Fibroblast of the aortic adventitia (primary cell): ENCODE measurements around the gene THOC1. TPM values are rescaled to one million over a fixed set of nuclear protein-coding genes. Genes with fewer than 3 reads are reported as not detected.
A peak's percentile ranks its signal among the peaks of the same experiment; 100 is the strongest.

Source experiments
- DNase-seq: peaks from one replicate; pipeline ENCODE4 v3.0.0-alpha.2; 2010; ENCODE audit warnings: low read depth
- H3K4me3 ChIP-seq: 2 replicates; pipeline ENCODE4 v1.5.1; 2011; ENCODE audit warnings: low read depth, mild to moderate bottlenecking, control low read depth, low read length, moderate library complexity
- total RNA-seq: library from RNA; depleted of rRNA; stranded (reverse); fragments of >200 nt; gene quantifications from 2 replicates; pipeline ENCODE4 v1.2.3, GENCODE V29; 2012; ENCODE audit warnings: low replicate concordance
- TF ChIP-seq, protein P1 (sequence below): IDR thresholded peaks from 2 replicates; pipeline ENCODE4 v1.5.1; 2011; ENCODE audit warnings: mild to moderate bottlenecking, low read length, control low read depth, inconsistent platforms; ENCODE audit not compliant: insufficient read depth

Gene THOC1
- total RNA-seq, 1 donor: 55.4 TPM

GRCh38 chr18:261398-262073 lies 6.3 kb downstream of the THOC1 start:
- TF ChIP-seq, protein P1, sequence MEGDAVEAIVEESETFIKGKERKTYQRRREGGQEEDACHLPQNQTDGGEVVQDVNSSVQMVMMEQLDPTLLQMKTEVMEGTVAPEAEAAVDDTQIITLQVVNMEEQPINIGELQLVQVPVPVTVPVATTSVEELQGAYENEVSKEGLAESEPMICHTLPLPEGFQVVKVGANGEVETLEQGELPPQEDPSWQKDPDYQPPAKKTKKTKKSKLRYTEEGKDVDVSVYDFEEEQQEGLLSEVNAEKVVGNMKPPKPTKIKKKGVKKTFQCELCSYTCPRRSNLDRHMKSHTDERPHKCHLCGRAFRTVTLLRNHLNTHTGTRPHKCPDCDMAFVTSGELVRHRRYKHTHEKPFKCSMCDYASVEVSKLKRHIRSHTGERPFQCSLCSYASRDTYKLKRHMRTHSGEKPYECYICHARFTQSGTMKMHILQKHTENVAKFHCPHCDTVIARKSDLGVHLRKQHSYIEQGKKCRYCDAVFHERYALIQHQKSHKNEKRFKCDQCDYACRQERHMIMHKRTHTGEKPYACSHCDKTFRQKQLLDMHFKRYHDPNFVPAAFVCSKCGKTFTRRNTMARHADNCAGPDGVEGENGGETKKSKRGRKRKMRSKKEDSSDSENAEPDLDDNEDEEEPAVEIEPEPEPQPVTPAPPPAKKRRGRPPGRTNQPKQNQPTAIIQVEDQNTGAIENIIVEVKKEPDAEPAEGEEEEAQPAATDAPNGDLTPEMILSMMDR: no peak
- peak; percentile 56 for DNase-seq

DNA sequence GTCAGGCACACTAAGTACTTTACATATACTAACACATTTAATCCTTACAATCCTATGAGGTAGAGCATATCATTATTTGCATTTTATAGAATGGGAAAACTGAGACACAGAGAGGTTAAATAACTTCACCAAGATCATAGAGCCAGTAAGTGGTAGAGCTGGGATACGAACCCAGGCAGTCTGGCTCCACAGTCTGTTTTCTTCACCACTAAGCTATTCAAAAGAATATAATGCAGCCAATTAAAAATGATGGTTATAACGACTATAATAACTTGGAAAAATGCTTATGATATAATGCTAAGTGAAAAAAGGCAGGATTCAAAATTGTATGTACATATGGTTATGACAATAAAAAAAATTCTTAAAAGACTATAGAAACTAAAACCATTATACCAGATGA lies 7.3 kb downstream of the THOC1 start:
- TF ChIP-seq, protein P1: no peak
- no peak for DNase-seq
- no peak overlapping the region for H3K4me3 ChIP-seq

More at GRCh38 chr18:261398-262073, 6.3 kb downstream of the THOC1 start:
- H3K4me3 ChIP-seq: no peak overlapping the region

DNA sequence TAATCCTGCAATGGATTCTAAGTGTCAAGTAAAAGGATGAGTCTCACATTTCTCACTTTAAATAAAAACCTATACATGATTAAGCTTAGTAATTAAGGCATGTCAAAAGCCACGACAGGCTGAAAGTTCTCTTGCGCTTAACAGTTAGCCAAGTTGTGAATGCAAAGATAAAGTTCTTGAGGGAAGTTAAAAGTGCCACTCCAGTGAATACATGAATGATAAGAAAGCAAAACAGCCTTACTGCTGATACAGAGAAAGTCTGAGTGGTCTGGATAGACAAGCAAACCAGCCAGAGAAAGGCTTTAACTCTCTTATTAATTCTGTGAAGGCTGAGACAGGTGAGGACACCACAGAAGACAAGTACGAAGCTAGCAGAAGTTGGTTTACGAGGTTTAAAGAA lies 12.7 kb downstream of the THOC1 start:
- TF ChIP-seq, protein P1: no peak
- no peak overlapping the region for H3K4me3 ChIP-seq

DNA sequence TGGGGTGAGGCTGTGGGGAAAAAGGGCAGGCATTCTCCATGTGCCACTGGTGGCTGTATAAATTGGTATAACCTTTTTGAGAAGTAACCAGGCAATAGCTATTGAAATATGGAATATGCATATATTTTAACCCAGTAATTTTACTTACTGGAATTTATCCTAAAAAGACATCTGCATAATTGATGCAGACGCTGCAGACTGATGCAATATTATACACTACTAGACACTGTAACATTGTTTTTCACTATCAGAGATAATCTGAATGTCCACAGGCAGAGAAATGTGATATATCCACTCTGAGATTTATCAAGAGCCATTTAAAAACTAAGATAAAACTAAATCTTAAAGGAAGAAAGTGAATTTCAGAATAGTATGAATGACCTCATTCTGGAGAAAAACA lies 14.7 kb downstream of the THOC1 start:
- DNase-seq: no peak
- TF ChIP-seq, protein P1: no peak
- H3K4me3 ChIP-seq: no peak overlapping the region

More for the DNA sequence above, 12.7 kb downstream of the THOC1 start:
- no peak for DNase-seq

GRCh38 chr18:251572-251971 lies 16.3 kb downstream of the THOC1 start:
- H3K4me3 ChIP-seq: no peak overlapping the region
- no peak for DNase-seq
- TF ChIP-seq, protein P1: no peak

DNA sequence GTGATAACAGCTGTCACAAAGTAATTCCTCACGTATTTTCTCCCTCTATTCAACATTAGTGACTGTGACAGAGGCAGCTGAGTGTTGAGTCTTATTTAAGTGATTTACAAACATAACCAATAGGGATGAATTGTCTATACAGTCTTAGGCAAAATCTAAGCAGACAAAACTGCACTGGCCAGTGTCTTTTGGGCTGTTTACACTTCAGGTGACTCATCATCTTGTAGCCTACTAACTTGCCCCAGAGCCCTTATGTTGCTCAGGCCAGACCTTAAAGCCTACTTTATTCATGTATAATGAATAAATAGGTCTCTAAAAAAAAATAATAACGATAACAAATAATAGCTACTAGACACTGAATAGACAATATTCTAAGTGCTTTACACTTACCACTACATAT lies 17.2 kb downstream of the THOC1 start:
- no peak for DNase-seq
- TF ChIP-seq, protein P1: no peak
- no peak overlapping the region for H3K4me3 ChIP-seq

- DNase-seq: no peak
- TF ChIP-seq, protein P1: no peak
- no peak overlapping the region for H3K4me3 ChIP-seq
Measured at GRCh38 chr18:248053-248452, 19.8 kb downstream of the THOC1 start.
